NCI-H510A (cell line): ENCODE data around the gene MCEMP1.

Experiments
- DNase-seq: peaks from one replicate; lab custom pipeline; 2025; lab: John Stamatoyannopoulos, UW

Gene MCEMP1

DNA sequence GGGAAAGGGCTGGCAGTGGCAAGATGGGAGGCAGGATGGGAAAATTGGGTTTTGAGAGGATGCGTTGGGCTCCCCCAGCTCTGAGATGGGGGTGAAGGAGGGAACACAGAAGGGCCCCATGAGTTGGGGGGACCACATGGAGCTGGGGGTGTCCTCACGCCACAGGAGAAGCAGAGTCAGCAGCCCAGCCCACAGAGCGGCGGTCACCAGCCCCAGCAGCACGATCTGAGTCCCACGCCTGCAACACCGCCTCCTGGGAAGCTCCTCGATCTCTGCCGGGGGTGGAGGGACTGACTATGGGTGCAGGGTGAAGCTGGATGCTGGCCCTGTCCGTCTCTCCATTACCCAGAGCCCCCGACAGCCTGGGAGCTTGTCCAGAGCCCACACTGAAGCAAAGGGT is 21.7 kb downstream of the MCEMP1 start:
- no peak for DNase-seq

DNA sequence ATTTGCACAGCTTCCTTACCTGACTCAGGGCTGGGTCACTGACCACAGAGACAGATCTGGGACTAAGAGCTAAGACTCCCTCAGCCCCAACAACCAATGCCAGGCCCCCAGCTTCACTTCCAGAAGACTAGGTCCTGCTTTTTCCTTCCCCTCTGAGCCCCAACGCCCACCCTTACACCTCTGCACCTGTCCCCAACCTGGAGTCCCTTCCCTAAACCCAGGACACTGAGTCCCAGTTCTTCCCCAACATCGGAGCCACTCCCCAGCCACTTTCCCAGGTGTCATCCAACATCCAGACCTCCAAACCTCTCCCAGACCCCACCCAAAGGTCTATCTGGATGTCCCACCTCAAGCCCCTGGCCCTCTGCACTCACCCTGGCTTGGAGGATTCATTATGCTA is 22.1 kb downstream of the MCEMP1 start:
- DNase-seq = no peak

DNA sequence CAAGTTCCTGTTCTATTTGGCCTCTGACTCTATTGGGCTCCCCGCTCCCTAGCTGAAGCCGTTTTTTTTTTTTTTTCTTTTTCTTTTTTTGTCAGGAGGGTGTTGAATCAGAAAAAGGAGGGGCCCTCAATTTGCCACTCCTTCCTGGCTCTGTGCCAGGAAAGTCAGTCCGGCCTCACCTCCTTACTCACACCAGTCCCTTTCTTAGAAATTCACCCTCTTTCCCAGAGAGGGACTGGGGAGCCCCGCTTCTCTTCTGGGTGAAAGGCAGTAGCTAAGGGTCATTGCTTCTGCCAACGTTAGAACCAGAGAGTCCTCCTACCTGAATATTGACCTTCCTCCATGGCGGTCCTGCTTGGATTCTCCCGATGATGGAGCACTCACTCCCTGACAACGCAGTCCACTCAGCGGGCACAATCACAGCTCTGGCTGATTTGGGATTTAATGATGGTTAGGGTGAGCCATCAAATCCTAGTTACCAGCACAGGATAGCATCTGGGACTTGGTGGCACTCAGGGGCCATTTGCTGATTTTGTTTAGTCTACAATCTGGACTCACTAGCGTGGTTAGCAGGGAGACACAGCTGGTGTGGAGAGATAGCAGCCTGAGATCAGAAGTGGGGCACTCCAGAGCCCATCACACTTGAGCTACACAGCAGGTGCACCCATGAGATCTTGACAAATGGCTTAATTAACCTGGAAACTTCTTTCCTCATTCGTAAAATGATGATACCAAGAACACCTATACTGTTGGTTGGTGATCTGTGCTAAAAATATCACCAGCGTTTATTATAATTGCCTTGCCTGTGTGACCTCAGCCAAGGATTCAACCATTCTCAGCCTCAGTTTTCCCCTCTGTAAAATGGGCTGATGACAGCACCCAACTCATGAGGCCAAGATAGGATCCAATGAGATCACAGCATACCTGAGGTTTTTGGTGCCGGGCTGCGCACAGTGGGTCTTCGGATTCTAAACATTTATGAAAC is 22.8 kb downstream of the MCEMP1 start:
- no peak for DNase-seq

DNA sequence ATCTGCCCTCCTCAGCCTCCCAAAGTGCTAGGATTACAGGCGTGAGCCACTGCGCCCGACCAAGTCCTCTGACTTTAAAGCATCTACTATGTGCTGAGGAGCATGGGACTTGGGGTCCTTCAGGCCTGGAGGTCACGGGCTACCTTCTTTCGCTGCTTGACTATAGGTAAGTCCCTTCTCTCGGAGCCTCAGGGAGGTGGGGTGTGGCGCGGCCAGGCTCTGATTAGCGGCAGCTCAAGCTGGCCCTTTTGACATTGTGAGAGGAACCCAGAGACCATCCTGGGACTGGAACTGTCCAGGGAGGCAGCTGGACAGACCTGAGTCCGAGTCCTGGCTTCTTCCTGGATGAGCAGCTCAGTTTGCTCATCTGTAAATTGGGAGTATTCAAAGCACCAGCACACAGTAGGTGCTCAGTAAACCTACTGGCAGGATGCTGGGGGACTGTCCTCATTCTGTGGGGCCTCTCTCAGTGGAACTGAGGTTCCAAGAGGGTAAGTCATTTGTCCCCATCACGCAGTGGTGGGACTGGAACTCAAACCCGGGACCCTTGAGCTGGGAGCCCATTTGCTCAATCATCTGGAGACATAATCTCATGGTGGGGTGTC is 24.3 kb downstream of the MCEMP1 start:
- no peak for DNase-seq

DNA sequence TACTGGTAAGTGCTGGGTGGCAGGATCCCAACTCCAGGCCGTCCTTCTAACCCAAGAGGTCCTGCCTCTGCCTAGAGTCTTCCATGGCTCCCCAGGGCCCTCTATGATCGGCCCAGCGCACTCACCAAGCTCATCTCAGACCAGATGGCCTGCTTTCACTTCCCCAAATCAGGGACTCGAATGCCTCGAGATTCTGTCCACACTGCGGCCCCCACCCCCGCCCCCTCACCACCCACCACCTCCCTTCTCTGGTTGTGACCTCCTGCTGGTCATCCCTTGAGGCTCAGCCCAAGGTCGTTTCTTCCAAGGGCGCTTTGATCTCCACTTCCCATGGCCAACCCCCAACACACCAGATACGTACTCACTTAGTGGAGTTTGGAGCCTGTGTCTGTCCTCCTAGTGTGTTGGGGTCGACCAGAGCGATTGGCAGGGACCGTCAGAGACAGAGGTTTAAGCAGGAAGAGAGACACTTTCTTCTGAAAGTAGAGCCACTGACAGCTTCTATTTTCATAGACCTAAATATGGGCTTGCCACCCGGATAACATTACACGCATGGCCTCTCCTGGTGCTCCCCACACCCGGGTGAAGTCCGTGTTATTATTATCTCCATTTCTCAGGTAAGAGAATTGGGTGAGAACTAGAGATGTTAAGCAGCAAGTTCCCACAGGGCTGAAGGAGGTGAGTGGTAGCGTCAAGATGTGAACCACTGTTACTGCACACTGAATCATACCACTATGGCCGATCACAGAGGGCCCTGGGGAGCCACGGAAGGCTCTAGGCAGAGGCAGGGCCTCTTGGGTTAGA is 25.0 kb downstream of the MCEMP1 start, which contains the start of gene FCER2:
Gene FCER2, minus strand, starts transcription at position 478 of the 804 bp plus-strand sequence. CDS start 2,371 bp downstream, outside the sequence.
- DNase-seq = no peak

DNA sequence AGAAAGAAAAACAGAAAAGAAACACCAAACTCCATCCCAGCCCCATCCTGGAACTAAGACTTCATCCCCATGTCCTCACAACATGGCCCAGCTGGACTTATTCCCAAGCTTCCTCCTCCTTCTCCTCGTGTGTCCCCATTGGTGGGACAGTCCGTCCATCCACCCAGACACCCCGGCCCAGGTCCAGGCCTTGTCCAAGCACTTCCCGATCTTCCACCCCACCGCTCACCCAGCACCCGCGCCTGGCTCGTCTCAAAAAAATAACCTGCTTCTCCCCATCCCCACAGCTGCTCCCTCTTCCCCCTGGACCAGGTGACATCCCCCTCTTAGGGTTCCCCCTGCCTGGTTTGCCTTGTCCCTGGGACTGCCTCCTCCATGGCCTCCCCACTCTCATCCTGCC is 26.4 kb downstream of the MCEMP1 start:
- no peak for DNase-seq

DNA sequence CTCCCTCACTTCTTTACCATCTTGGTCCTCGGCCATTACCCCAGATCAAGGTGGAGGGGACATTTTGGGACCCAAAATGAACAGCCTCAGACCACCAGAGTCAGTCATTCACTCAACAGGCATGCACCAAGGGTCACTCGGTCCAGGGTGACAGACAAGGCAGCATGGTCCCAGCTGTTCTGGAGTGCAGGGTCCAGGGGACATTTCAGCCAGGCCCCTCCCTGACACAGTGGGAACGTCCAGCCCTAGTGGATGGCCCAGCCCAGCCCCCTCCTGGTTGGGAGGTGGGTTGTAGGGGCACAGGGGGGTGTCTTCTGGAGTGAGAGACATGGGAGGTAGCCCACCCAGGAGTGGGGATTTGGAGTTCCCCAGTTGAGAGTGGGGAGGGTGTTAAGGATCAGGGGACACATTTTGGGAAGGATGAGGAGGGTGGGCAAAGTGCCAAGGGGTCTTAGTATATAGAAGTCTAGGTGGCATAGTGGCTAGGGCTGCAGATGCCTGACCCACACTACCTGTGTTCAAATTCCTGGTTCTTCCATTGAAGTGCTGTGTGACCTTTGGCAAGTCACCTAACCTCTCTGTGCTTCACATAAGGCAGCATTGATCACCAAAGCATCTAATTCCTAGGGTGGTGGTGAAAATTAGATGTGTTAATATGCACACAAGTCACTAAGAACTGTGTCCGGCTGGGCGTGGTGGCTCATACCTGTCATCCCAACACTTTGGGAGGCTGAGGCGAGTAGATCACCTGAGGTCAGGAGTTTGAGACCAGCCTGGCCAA is 27.6 kb downstream of the MCEMP1 start:
- DNase-seq = no peak

DNA sequence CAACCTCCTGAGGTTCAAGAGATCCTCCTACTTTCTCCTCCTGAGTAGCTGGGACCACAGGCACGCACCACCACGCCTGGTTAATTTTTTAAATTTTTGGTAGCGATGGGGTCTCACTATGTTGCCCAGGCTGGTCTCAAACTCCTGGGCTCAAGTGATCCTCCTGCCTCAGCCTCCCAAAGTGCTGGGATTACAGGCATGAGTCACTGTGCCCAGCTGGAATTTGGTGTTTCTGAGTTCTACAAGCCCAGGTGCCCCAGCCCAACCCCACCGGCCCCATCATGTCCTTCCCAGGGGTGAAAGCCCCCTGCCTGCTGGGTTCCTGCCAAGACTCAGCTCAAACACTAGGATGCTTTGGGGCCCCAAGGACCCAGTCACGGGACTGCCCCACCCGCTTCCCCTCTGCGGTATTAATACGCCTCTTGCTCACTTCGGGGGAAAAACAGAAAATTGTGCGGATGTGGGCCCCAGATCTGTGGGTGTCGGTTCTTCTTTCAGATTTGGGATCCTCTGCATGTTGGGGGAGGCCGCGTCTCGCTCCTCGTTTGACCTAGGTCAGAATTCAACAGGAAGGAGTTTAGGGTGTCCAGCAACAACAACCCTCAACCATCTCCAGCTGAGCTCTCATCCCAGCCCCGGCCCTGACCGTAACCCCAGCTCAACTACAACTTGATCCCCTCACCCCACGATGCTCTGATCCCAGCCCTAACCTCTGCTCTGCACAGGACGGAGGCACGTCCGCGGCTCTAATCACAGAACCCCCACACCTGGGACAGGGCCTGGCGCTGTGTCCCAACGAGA is 28.7 kb downstream of the MCEMP1 start:
- DNase-seq = no peak

DNA sequence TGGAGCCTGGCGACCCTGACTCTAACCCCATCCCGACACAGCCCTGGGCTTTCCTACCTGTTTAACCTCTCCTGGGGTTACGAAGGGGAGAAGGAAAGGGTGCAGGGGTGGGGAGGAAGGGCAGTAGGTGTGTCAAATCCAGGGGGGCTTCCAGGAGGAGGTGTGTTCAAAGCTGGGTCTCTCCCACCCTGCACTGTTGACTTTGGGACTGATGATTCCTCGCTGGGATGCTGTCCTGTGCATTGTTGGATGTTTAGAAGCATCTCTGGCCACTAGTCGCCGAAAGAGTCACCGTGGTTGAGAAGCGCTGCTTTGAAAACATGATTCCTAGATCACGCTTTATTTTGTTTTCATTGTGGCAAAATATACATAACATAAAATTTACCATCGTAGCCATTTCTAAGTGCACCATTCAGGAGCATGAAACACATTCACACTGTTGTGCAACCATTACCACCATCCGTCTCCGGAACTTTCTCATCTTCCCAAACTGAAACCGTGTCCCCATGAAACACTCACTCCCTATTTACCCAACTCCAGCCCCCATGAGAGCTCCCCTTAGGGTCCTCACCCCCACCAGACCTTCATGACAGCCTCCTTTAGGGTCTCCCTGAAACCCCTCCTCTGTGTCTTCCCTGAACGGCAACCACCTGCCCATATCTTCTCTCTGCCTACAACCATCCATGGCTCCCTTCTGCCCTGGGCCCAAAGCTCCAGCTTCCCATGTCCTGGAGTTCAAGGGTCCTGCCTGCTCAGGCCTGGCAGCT is 29.5 kb downstream of the MCEMP1 start:
- no peak for DNase-seq

DNA sequence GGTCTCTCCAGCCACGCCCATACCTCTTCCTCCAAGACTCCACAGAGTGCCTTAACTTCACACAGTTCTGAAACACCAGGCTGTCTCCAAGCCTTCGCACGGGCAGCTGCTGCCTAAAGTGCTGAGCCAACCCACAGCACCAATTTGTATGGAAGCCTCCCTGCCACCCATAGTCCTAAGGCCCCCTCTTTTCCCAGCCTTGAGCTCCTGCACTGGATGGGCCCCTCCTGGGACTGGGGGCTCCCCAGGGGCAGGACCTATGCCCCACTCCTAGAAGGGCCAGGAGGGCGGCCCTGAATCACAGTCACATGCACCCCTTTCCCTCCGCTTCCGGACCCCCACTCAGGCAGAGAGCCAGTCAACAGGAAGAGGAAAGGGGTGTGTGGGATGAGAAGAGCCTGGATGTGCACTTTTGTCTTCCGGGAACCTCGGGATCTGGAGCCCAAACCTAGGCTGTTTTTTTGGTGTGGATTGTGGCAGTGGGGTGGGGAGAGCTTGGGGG is 30.1 kb downstream of the MCEMP1 start:
- no peak for DNase-seq

DNA sequence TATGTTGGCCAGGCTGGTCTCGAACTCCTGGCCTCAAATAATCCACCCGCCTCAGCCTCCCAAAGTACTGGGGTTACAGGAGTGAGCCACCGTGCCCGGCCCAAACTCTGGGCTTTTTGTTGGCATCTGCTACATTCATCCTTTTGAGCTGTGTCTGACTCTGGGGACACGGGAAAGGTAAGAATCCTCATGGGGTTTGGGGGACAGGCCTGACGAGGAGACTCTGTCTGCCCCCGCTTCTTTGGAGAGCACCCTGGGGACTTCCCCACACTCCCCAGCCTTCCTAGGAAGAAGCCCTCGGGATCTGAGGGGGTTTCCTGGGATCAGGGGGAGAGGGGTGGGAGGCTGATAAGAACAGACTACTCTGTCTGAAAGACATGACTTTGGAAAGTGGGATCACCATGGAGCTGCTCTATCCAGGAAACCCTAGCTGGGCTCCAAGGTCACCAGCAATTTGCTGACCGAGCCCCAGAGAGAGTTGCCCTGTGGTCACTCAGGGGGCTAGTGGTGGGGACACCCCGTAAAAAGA is 33.1 kb downstream of the MCEMP1 start:
- no peak for DNase-seq

DNA sequence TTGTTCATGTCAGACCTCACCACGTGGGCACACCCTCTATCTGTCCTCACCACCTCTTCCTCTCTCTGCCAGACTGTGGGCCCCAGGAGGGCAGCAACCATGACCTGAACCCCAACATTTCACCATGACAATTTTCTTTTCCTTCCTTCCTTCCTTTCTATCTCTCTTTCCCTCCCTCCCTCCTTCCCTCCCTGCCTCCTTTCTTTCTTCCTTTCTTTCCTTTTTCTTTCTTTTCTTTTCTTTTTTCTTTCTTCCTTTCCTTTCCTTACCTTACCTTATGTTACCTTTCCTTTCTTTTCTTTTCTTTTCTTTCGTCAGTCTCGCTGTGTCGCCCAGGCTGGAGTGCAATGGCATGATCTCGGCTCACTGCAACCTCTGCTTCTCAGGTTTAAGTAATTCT is 33.7 kb downstream of the MCEMP1 start:
- DNase-seq = no peak

DNA sequence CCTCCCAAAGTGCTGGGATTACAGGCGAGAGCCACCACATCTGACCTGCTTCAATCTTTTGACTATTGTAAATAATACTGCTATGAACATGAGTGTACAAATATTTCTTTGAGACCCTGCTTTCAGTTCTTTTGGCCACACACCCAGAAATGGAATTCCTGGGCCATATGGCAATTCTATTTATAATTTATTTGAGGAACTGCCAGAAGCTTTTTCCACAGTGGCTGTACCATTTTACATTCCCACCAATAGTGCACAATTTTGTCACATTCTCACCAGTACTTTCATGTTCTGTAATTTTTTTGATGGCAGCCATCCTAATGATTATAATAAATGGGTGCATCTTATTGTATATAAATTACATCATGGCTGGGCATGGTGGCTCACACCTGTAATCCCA is 38.8 kb downstream of the MCEMP1 start:
- no peak for DNase-seq

DNA sequence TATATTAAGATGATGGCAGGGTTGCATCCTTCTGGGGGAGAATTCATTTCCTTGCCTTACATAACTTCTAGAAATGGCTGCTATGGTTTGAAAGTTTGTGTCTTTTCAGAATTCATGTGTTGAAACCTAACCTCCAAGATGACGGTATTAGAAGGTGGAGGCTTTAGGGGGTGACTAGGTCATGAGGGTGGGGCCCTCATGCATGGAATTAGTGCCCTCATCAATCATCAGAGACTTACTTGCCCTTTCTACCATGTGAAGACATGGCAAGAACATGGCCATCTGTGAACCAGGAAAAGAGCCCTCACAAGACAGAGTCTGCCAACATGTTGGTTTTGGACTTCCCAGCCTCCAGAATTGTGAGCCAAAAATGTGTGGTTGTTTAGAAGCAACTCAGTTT is 39.9 kb downstream of the MCEMP1 start:
- DNase-seq = no peak

DNA sequence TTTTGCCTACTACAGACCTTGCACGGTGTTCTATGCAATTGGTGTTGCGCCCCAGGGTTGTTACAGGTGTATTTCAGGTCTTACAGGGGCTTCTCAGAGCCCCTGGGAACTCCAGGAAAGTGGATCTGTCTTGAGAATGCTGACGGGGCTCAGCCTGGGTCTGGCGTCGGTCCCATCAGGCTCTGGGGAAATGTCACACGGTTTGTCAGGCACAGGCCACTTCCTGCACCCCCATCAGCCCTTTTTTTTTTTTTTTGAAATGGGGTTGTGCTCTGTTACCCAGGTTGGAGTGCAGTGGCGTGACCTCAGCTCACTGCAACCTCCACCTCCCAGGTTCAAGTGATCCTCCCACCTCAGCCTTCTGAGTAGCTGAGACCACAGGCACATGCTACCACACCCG is 41.8 kb downstream of the MCEMP1 start:
- no peak for DNase-seq

DNA sequence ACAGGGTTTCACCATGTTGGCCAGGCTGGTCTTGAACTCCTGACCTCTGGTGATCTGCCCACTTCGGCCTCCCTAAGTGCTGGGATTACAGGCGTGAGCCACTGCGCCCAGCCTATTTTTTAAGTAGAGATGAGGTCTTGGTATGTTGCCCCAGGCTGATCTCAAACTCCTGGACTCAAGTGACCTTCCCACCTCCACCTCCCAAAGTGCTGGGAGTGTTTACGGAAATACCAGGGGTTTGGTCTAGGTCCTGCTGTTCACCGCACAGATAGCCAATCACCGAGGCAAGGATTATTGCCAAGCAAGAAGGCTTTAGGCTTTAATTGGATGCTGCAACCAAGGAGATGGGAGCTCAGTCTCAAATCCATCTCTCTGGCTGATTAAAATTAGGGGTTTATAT is 43.5 kb downstream of the MCEMP1 start:
- no peak for DNase-seq

DNA sequence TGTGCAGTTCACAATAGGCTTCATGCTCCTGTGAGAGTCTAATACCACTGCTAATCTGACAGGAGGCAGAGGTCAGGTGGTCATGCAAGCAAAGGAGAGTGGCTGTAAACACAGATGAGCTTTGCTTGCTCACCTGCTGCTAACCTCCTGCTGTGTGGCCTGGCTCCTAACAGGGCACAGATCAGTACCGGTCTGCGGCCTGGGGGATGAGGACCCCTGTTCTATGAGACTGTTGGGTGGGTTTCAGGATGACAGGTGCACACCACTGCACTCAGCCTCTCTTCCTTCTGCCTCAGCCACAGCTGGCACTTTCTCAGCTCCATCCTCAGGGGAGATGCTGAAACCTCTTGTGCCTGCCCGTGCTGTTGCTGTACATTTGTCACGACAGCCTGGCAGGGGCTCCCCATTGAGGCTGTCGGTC is 45.4 kb downstream of the MCEMP1 start:
- no peak for DNase-seq

DNA sequence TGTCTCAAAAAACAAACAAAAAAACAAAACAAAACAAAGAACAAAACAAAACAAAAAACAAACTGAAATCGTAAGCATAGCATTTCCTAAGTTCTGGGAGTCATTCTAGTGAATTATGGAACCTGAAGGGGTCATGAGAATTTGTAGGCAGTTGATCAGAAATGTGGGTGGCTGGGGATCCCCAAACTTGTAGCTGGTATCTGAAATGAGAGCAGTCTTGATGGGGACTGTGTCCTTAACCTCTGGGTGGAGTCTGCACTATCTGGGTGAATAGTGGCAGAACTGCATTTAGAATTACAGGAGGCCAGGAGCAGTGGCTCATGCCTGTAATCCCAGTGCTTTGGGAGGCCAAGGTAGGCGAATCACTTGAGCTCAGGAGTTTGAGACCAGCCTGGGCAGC is 48.9 kb downstream of the MCEMP1 start:
- DNase-seq = no peak

DNA sequence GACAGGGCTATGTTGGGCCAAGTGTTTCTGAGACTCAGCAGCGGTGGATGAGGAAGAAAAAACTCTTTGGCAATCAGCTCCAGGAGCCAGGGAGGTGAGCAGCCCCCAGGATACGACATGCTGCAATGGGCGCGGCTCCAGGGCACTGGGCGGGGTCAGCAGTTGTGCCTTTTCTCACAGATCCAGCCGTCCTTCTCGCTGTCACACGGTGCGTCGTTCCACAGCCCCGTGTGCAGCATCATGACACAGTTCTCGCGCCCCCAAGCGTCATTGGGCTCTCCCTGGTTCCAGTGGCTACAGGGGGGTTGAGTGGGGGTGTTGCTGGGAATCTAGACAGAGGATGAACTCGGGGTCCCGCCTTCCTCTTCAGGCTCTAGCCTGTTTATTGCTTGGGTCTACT is 52.3 kb downstream of the MCEMP1 start:
- no peak for DNase-seq
